HL-60 (cell line): ENCODE data around the gene SLC35E4.
"Not testable (repeated sequence)": the region's sequence is repeated elsewhere in the genome, so short reads cannot be mapped to it uniquely, and the experiment has no call there.

ENCODE experiments used
- DNase-seq, 2 experiments: peaks; one replicate each; pipeline ENCODE4 v3.0.0-alpha.2; 2010 to 2020; ENCODE audit warnings: low read depth in 1 of 2, low spot score in 1 of 2
- H3K27ac ChIP-seq: fragments of 250-450 bp; sonication (Bioruptor Pico); replicated peaks from 2 replicates; pipeline ENCODE4 v1.5.1; 2020; ENCODE audit warnings: mild to moderate bottlenecking, moderate library complexity
- H3K27me3 ChIP-seq: fragments of 250-450 bp; sonication (Bioruptor Pico); 2 replicates; pipeline ENCODE4 v1.5.1; 2021; ENCODE audit warnings: mild to moderate bottlenecking, moderate library complexity; ENCODE audit not compliant: insufficient read depth, poor library complexity, severe bottlenecking
- H3K4me3 ChIP-seq: replicated peaks from 2 replicates; pipeline ENCODE4 v1.5.1; 2011; ENCODE audit warnings: mild to moderate bottlenecking, control low read depth, low read length; ENCODE audit not compliant: insufficient read depth
- GABPA ChIP-seq: IDR thresholded peaks from 2 replicates; pipeline ENCODE4 v1.6.1; 2012; ENCODE audit warnings: low read depth
- POLR2AphosphoS5 ChIP-seq: IDR thresholded peaks from 2 replicates; pipeline ENCODE4 v1.6.1; 2012; ENCODE audit warnings: low read depth
- SPI1 ChIP-seq: IDR thresholded peaks from 2 replicates; pipeline ENCODE4 v1.6.1; 2012; ENCODE audit warnings: low read depth, mild to moderate bottlenecking, borderline replicate concordance
- TF ChIP-seq, protein P1 (sequence below): IDR thresholded peaks from 2 replicates; pipeline ENCODE4 v1.6.1; 2012; ENCODE audit warnings: low read depth; ENCODE audit not compliant: insufficient replicate concordance
- TF ChIP-seq, protein P2 (sequence below): IDR thresholded peaks from one replicate; pipeline ENCODE4 v1.5.1; 2011; ENCODE audit warnings: low read length, control low read depth, inconsistent platforms; ENCODE audit not compliant: insufficient read depth

Gene SLC35E4

GRCh38 chr22:30614879-30615278 is 20.7 kb upstream of the SLC35E4 start:
- TF ChIP-seq, protein P1, sequence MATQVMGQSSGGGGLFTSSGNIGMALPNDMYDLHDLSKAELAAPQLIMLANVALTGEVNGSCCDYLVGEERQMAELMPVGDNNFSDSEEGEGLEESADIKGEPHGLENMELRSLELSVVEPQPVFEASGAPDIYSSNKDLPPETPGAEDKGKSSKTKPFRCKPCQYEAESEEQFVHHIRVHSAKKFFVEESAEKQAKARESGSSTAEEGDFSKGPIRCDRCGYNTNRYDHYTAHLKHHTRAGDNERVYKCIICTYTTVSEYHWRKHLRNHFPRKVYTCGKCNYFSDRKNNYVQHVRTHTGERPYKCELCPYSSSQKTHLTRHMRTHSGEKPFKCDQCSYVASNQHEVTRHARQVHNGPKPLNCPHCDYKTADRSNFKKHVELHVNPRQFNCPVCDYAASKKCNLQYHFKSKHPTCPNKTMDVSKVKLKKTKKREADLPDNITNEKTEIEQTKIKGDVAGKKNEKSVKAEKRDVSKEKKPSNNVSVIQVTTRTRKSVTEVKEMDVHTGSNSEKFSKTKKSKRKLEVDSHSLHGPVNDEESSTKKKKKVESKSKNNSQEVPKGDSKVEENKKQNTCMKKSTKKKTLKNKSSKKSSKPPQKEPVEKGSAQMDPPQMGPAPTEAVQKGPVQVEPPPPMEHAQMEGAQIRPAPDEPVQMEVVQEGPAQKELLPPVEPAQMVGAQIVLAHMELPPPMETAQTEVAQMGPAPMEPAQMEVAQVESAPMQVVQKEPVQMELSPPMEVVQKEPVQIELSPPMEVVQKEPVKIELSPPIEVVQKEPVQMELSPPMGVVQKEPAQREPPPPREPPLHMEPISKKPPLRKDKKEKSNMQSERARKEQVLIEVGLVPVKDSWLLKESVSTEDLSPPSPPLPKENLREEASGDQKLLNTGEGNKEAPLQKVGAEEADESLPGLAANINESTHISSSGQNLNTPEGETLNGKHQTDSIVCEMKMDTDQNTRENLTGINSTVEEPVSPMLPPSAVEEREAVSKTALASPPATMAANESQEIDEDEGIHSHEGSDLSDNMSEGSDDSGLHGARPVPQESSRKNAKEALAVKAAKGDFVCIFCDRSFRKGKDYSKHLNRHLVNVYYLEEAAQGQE, result no peak
- TF ChIP-seq SPI1 (no peak), POLR2AphosphoS5 (no peak), GABPA (no peak)
- TF ChIP-seq, protein P2, sequence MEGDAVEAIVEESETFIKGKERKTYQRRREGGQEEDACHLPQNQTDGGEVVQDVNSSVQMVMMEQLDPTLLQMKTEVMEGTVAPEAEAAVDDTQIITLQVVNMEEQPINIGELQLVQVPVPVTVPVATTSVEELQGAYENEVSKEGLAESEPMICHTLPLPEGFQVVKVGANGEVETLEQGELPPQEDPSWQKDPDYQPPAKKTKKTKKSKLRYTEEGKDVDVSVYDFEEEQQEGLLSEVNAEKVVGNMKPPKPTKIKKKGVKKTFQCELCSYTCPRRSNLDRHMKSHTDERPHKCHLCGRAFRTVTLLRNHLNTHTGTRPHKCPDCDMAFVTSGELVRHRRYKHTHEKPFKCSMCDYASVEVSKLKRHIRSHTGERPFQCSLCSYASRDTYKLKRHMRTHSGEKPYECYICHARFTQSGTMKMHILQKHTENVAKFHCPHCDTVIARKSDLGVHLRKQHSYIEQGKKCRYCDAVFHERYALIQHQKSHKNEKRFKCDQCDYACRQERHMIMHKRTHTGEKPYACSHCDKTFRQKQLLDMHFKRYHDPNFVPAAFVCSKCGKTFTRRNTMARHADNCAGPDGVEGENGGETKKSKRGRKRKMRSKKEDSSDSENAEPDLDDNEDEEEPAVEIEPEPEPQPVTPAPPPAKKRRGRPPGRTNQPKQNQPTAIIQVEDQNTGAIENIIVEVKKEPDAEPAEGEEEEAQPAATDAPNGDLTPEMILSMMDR, result no peak

DNA sequence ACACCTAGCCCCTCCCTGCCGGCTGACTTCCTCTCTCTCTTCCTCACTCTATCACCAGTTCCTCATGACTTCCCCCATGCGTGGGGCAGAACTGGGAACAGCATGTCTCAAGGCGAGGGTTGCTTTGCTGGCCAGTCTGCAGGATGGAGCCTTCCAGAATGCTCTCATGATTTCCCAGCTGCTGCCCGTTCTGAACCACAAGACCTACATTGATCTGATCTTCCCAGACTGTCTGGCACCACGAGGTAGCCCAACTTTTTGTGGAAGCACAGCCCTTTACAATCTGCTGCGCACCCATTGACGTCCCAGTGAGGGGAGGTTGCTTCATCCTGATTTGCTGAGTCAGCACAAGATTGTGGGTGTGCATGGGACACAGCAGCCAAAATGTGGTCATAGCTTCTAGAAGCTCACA is 20.0 kb upstream of the SLC35E4 start:
- Histone ChIP-seq H3K27me3 (no peaks in the 10 kb centered on the region), H3K27ac (no peak overlapping the region), H3K4me3 (no peak overlapping the region)
- TF ChIP-seq, protein P2, result no peak
- peak; percentile 35; the same call in 1 of the 2 replicates for TF ChIP-seq SPI1
- no peak for DNase-seq

More at GRCh38 chr22:30614879-30615278, 20.7 kb upstream of the SLC35E4 start:
- Histone ChIP-seq H3K27ac (no peak overlapping the region), H3K27me3 (no peaks in the 10 kb centered on the region), H3K4me3 (no peak overlapping the region)
- no peak for DNase-seq

GRCh38 chr22:30617819-30618218 is 17.8 kb upstream of the SLC35E4 start:
- TF ChIP-seq SPI1 (no peak), GABPA (no peak), POLR2AphosphoS5 (no peak)
- TF ChIP-seq, protein P2, result no peak
- TF ChIP-seq, protein P1, result no peak
- no peaks in the 10 kb centered on the region for H3K27me3 ChIP-seq
- H3K27ac ChIP-seq, result no peak overlapping the region
- H3K4me3 ChIP-seq, result no peak overlapping the region
- DNase-seq, result no peak

GRCh38 chr22:30619909-30620308 is 15.7 kb upstream of the SLC35E4 start:
- H3K27ac ChIP-seq, DNase-seq, H3K27me3 ChIP-seq, H3K4me3 ChIP-seq: not testable (repeated sequence)
